ENCODE data around the gene ANGEL2. TPM values are rescaled to one million over a fixed set of nuclear protein-coding genes. Genes with fewer than 3 reads are reported as not detected.

The ANGEL2 gene
- total RNA-seq, 1 donor from 2014 or later = 45.2 TPM

DNA sequence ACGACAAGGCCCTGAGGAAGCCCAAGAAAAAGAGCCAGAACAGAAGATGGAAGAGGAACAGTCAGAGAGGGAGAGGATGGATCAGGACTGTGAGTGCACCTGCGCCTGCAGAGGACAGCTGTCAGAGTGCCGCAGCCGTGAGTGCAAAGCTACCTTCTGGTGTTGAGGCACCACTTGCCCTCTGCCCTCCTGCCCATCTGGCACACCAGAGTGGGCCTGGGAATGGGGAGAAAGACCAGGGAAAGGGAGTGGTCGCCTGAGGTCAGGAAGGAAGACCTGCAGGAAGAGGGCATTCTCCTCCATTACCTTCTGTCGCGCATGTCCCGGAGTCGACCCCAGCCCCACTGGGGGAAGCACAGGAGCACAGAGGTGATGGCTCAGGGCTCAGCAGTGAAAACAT, 39.1 kb downstream of the ANGEL2 start:
- H3K4me1 Mint-ChIP-seq = peaks cover 13% of the 10 kb centered on the region
- H3K27me3 Mint-ChIP-seq (ENCODE audit: low read depth) = no peaks in the 10 kb centered on the region
- no peaks in the 10 kb centered on the region for H3K9me3 Mint-ChIP-seq
- H3K27ac Mint-ChIP-seq = no peak overlapping the region
- DNase-seq (ENCODE audit: low spot score in 2 of 2, unreplicated experiment in 2 of 2) = no peak
- H3K4me3 Mint-ChIP-seq = no peak overlapping the region
- peaks cover 62% of the 10 kb centered on the region for H3K36me3 Mint-ChIP-seq
- TF ChIP-seq, protein P1, sequence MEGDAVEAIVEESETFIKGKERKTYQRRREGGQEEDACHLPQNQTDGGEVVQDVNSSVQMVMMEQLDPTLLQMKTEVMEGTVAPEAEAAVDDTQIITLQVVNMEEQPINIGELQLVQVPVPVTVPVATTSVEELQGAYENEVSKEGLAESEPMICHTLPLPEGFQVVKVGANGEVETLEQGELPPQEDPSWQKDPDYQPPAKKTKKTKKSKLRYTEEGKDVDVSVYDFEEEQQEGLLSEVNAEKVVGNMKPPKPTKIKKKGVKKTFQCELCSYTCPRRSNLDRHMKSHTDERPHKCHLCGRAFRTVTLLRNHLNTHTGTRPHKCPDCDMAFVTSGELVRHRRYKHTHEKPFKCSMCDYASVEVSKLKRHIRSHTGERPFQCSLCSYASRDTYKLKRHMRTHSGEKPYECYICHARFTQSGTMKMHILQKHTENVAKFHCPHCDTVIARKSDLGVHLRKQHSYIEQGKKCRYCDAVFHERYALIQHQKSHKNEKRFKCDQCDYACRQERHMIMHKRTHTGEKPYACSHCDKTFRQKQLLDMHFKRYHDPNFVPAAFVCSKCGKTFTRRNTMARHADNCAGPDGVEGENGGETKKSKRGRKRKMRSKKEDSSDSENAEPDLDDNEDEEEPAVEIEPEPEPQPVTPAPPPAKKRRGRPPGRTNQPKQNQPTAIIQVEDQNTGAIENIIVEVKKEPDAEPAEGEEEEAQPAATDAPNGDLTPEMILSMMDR (IDR thresholded peaks at IDR 0.05; ENCODE audit: unreplicated experiment) = no peak

DNA sequence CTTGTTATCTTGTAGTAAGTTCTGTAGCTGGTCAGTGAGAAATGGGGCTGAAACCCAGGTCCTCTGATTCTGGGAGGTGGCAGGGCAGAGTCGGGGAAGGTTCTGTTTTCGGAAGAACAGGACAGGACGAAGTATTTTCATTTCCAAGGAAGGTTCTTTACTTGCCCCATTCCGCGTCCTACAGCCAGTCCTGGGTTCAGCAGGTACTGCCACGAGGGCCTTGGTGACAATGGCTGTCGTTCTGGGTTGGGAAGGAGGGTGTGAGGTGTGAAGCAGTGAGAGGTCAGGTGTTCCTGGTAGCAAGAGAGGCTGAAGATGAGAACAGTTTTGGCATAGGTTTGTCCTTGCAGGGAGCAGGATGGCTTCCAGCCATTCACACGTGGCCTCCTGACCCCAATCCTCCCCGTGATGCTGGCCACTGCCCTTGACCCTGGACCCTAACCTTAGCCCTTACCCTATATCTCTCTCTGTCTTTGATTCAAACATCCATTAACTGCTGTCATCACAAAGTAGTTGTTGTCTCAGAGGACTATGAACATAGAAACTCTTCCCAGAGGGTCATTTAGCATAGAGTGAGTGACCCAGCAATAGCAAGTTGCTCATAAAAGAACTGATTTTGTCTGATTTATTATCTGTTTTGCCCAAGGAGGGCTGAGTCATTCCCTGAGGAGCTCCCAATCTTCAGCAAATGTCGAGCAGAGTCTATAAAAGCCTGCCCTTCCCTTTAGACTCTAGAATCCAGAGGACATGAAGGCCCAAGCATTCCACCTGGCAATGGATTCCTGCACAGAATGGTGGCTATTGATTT, 40.4 kb downstream of the ANGEL2 start:
- Mint-ChIP-seq H3K9me3 (no peaks in the 10 kb centered on the region), H3K4me3 (no peak overlapping the region), H3K27ac (no peak overlapping the region), H3K27me3 (ENCODE audit: low read depth) (no peaks in the 10 kb centered on the region), H3K36me3 (peaks cover 59% of the 10 kb centered on the region), H3K4me1 (peaks cover 2% of the 10 kb centered on the region)
- TF ChIP-seq, protein P1 (IDR thresholded peaks at IDR 0.05; ENCODE audit: unreplicated experiment) = no peak
- no peak for DNase-seq (ENCODE audit: low spot score in 2 of 2, unreplicated experiment in 2 of 2)

DNA sequence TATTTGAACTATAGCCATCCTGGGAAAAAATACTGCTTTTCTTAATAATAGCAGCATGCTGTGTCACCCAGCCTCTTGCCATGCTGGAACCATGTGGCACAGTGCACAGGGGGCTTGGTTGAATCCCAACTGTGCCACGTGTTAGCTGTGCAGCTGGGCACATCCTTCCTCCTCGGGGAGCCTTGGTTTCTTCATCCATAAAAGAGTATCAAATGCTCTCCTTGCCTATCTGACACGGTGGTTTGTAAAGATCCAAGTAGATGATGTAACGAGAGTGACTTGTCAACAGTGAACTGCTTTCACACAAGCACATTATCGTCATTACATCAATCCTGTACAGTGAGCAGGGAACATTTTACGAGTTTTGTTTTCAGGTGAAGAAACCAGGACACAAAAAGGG, 41.0 kb downstream of the ANGEL2 start:
- Mint-ChIP-seq H3K4me1 (peaks cover 3% of the 10 kb centered on the region), H3K9me3 (no peaks in the 10 kb centered on the region), H3K4me3 (no peak overlapping the region), H3K27me3 (ENCODE audit: low read depth) (no peaks in the 10 kb centered on the region), H3K27ac (no peak overlapping the region), H3K36me3 (peaks cover 61% of the 10 kb centered on the region)
- TF ChIP-seq, protein P1 (IDR thresholded peaks at IDR 0.05; ENCODE audit: unreplicated experiment) = no peak
- no peak for DNase-seq (ENCODE audit: low spot score in 2 of 2, unreplicated experiment in 2 of 2)

DNA sequence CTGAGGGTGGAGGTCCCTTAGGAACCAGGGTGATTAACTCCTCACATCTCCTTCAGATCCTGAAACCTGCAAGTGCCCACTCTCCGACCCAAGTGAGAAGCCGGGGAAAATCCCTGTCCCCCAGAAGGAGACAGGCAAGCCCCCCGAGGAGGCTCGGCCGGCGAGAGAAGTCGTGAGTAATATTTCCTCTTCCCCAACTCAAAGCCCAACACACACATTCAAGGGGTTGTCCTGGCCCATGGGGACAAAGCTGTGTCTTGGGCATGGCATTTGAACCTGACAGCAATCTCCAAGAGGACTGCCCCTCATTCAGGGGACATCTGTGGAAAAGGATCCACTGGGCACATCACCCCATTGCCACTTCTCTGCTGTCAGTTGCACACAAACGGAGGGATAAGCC, 41.8 kb downstream of the ANGEL2 start:
- Mint-ChIP-seq H3K27ac (no peak overlapping the region), H3K9me3 (no peaks in the 10 kb centered on the region), H3K36me3 (peaks cover 63% of the 10 kb centered on the region), H3K4me1 (peaks cover 7% of the 10 kb centered on the region), H3K4me3 (no peak overlapping the region), H3K27me3 (ENCODE audit: low read depth) (no peaks in the 10 kb centered on the region)
- no peak for DNase-seq (ENCODE audit: low spot score in 2 of 2, unreplicated experiment in 2 of 2)
- TF ChIP-seq, protein P1 (IDR thresholded peaks at IDR 0.05; ENCODE audit: unreplicated experiment) = no peak

DNA sequence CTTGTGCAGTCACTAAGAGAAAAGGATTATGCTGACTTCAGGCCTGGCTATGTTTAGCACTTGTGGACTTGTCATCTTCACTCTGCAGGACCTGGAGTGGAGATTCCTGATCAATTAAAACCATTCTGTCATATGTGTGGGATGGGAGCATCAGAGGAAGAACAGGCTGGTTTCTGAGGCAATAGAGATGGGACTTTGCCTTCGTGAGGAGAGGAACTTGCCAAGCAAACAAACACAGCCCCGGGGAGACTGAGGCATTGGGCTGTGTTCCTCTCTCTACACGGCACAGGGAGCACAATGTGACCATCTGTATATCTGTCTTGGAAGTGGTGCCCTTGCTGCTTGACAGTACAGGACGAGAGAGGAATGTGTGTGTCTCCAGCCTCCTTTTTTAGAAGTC, 42.2 kb downstream of the ANGEL2 start:
- Mint-ChIP-seq H3K36me3 (peaks cover 61% of the 10 kb centered on the region), H3K4me1 (peaks cover 10% of the 10 kb centered on the region), H3K4me3 (no peak overlapping the region), H3K9me3 (no peaks in the 10 kb centered on the region), H3K27me3 (ENCODE audit: low read depth) (no peaks in the 10 kb centered on the region), H3K27ac (no peak overlapping the region)
- TF ChIP-seq, protein P1 (IDR thresholded peaks at IDR 0.05; ENCODE audit: unreplicated experiment) = no peak
- no peak for DNase-seq (ENCODE audit: low spot score in 2 of 2, unreplicated experiment in 2 of 2)

Data from mesothelial cell of epicardium (in vitro differentiated cells).